ENCODE data around the gene CHMP1B. TPM values are rescaled to one million over a fixed set of nuclear protein-coding genes. Genes with fewer than 3 reads are reported as not detected.

Gene CHMP1B
- total RNA-seq, 1 experiment from 2014 or later, result 38.7 TPM

DNA sequence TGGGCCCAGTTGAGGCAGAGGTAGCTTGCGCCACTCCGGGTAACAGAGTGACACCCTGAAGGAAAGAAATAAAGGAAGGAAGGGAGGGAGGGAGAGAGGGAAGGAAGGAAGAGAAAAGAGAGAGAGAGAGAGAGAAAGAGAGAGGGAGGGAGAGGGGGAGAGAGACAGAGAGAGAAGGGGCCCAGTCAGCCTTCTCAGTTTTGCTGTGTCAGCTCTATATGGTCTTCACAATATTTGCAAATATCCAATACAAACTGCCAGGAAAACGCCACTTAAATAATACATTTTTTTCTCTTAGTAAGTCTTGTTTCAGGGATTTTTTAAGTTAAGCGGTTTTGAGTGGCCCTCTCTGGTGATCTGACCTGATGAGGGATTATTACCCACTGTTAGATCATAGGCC, 5.6 kb upstream of the CHMP1B start:
- H2BK15ac ChIP-seq (ENCODE audit: low read depth, low read length), result no peak overlapping the region
- H3K27ac ChIP-seq (ENCODE audit: insufficient read length, low read depth, low read length), result no peak overlapping the region
- no peak overlapping the region for H3K4ac ChIP-seq (ENCODE audit: low read depth, low read length)
- H3K79me1 ChIP-seq (ENCODE audit: insufficient read depth, low read depth, low read length, poor library complexity, severe bottlenecking), result no peaks in the 10 kb centered on the region
- no CpG with 5 or more reads among the region's 4 CpGs for WGBS (ENCODE audit: extremely low coverage, insufficient read length, low lambda C conversion rate)
- no peak overlapping the region for H3K4me2 ChIP-seq (ENCODE audit: insufficient read depth, insufficient read length, low read length)
- H3K27ac Mint-ChIP-seq, result peak overlapping the region in 2 of 3 experiments; percentile 22 to 58; a peak in 1 of 7 replicates
- no peak overlapping the region for H3K14ac ChIP-seq (ENCODE audit: insufficient read depth, low read length)
- H2BK5ac ChIP-seq (ENCODE audit: insufficient read length, low read length), result no peak overlapping the region
- no peak overlapping the region for H3T11ph ChIP-seq (ENCODE audit: low read length)
- H3K23me2 ChIP-seq (ENCODE audit: insufficient read length, low read depth, low read length, poor library complexity, severe bottlenecking), result no peaks in the 10 kb centered on the region
- H4K91ac ChIP-seq (ENCODE audit: insufficient read length, low read depth, low read length), result no peak overlapping the region
- H2BK120ac ChIP-seq (ENCODE audit: low read depth, low read length, poor library complexity, severe bottlenecking), result no peak overlapping the region
- H2AK5ac ChIP-seq (ENCODE audit: insufficient read length, low read length), result no peak overlapping the region
- H3K9ac ChIP-seq (ENCODE audit: extremely low read depth, insufficient read length, low read length), result no peak overlapping the region
- peaks cover 13 to 14% of the 10 kb centered on the region in 2 experiments for H3K4me1 Mint-ChIP-seq
- no peak overlapping the region for H2AFZ ChIP-seq (ENCODE audit: low read length)
- H4K20me1 ChIP-seq (ENCODE audit: control insufficient read depth, insufficient read depth, insufficient read length), result no peaks in the 10 kb centered on the region
- H3K27me3 Mint-ChIP-seq (ENCODE audit: low read depth), result no peaks in the 10 kb centered on the region
- no peak for DNase-seq
- no peak overlapping the region for H3K18ac ChIP-seq (ENCODE audit: insufficient read length, low read depth, low read length)
- no peak overlapping the region for H2BK20ac ChIP-seq (ENCODE audit: low read depth, low read length, poor library complexity, severe bottlenecking)
- no peaks in the 10 kb centered on the region; the same call in 1 of the 2 replicates for H3K4me1 ChIP-seq (ENCODE audit: insufficient read depth, low read length)
- H3K4me3 Mint-ChIP-seq, result no peak overlapping the region
- no peak overlapping the region for H3K56ac ChIP-seq (ENCODE audit: insufficient read length, low read depth, low read length)
- H3K9me3 Mint-ChIP-seq, result no peaks in the 10 kb centered on the region
- H3K9me3 ChIP-seq (ENCODE audit: control insufficient read depth, low read depth, low read length), result no peaks in the 10 kb centered on the region
- no peak overlapping the region for H4K8ac ChIP-seq (replicated peaks; ENCODE audit: insufficient read length, low read depth, low read length)
- H3K23ac ChIP-seq (ENCODE audit: insufficient read length, low read depth, low read length), result no peak overlapping the region
- H2BK12ac ChIP-seq (ENCODE audit: insufficient read length, low read depth, low read length), result no peak overlapping the region
- H3K79me2 ChIP-seq (ENCODE audit: insufficient read depth, low read length), result no peaks in the 10 kb centered on the region
- no peaks in the 10 kb centered on the region for H3K36me3 Mint-ChIP-seq (ENCODE audit: insufficient read depth in 1 of 3, low read depth in 3 of 3)
- TF ChIP-seq, protein P1, sequence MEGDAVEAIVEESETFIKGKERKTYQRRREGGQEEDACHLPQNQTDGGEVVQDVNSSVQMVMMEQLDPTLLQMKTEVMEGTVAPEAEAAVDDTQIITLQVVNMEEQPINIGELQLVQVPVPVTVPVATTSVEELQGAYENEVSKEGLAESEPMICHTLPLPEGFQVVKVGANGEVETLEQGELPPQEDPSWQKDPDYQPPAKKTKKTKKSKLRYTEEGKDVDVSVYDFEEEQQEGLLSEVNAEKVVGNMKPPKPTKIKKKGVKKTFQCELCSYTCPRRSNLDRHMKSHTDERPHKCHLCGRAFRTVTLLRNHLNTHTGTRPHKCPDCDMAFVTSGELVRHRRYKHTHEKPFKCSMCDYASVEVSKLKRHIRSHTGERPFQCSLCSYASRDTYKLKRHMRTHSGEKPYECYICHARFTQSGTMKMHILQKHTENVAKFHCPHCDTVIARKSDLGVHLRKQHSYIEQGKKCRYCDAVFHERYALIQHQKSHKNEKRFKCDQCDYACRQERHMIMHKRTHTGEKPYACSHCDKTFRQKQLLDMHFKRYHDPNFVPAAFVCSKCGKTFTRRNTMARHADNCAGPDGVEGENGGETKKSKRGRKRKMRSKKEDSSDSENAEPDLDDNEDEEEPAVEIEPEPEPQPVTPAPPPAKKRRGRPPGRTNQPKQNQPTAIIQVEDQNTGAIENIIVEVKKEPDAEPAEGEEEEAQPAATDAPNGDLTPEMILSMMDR (conservative IDR thresholded peaks at IDR 0.05), result no peak
- no peaks in the 10 kb centered on the region for H3K27me3 ChIP-seq (ENCODE audit: insufficient read depth, low read length)
- H4K5ac ChIP-seq (ENCODE audit: insufficient read length, low read depth, low read length), result no peak overlapping the region
